ENCODE measurements around the gene CBX8. TPM values are rescaled to one million over a fixed set of nuclear protein-coding genes. Genes with fewer than 3 reads are reported as not detected.

CBX8 gene
- polyA plus RNA-seq, 4 donors = 9.2 to 18.9 (median 12.5) TPM

Other genes starting within 250 kb of the CBX8 start
- 1 to 10 TPM in 1 of 4 donors, under 1 TPM in 3; 0.82 to 2.4 (median 0.91) TPM for gene RBFOX3, start 186.0 kb downstream of the CBX8 start, polyA plus RNA-seq (ENCODE audit: insufficient read length in 4 of 4)
- 1 to 10 TPM in 3 of 4 donors, under 1 TPM in 1; 0.07 to 6.8 (median 3.1) TPM for gene ENPP7, start 66.1 kb downstream of the CBX8 start, polyA plus RNA-seq (ENCODE audit: insufficient read length in 4 of 4)
- gene CBX2, start 18.9 kb downstream of the CBX8 start, polyA plus RNA-seq (ENCODE audit: insufficient read length in 4 of 4) = 10 to 100 TPM; 20.9 to 33.3 (median 23.1) TPM
- 10 to 100 TPM; 10.1 to 16.9 (median 13.4) TPM for gene CBX4, start 42.4 kb upstream of the CBX8 start, polyA plus RNA-seq (ENCODE audit: insufficient read length in 4 of 4)
- 10 to 100 TPM; 27.8 to 31.5 (median 30.4) TPM for gene TBC1D16, start 238.8 kb upstream of the CBX8 start, polyA plus RNA-seq (ENCODE audit: insufficient read length in 4 of 4)
- gene CCDC40, start 239.6 kb upstream of the CBX8 start, polyA plus RNA-seq (ENCODE audit: insufficient read length in 4 of 4) = 10 to 100 TPM in 3 of 4 donors, 1 to 10 TPM in 1; 6.8 to 18.0 (median 14.3) TPM

All from left renal pelvis (tissue), 4 donors.